Measurements from ENCODE around the gene DCAF6.

GRCh38 chr1:168009322-168009721, 72.8 kb downstream of the DCAF6 start:
- TF ChIP-seq, protein P1, sequence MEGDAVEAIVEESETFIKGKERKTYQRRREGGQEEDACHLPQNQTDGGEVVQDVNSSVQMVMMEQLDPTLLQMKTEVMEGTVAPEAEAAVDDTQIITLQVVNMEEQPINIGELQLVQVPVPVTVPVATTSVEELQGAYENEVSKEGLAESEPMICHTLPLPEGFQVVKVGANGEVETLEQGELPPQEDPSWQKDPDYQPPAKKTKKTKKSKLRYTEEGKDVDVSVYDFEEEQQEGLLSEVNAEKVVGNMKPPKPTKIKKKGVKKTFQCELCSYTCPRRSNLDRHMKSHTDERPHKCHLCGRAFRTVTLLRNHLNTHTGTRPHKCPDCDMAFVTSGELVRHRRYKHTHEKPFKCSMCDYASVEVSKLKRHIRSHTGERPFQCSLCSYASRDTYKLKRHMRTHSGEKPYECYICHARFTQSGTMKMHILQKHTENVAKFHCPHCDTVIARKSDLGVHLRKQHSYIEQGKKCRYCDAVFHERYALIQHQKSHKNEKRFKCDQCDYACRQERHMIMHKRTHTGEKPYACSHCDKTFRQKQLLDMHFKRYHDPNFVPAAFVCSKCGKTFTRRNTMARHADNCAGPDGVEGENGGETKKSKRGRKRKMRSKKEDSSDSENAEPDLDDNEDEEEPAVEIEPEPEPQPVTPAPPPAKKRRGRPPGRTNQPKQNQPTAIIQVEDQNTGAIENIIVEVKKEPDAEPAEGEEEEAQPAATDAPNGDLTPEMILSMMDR (IDR thresholded peaks at IDR 0.05): no peak
- no peak for TF ChIP-seq POLR2A (IDR thresholded peaks at IDR 0.05)
- TF ChIP-seq POLR2AphosphoS5 (IDR thresholded peaks at IDR 0.05; ENCODE audit: insufficient read depth in 1 of 2, low read depth in 1 of 2): no peak

Measured in vagina (tissue), 2 donors.